ENCODE results near the gene NLRX1. TPM values are rescaled to one million over a fixed set of nuclear protein-coding genes. Genes with fewer than 3 reads are reported as not detected.

The NLRX1 gene
- polyA plus RNA-seq, 1 experiment, result 4.7 TPM

DNA sequence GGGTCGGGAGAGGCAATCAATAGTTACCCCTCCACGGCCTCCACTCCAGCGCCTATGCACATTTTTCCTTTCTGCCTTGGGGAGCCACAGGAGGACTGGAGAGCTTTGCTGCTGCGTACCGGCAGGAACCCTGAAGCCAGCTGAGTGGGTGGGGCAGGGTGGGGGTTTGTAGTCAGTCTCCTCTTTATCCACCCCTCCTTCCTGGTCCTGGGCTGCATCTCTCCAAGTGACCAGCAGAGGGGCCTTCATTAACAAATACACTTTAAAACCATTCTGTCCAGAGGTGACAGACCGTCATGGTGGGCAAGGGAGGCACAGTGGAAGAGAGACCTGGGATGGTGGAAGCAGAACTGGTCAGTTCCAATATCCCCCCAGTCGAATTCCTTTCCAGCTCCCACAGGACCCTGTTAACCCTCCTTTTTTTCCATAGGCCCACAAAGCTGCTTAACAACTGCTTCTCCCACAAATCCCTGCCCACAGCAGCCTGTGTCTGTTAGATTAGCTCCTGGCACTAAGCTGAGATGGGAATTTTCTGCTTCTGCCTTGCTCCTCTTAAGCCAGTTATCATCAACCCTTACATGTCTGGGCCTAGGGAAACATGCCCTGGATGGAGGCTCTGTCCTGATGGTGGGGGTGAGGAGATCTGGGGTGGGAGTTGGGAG, 23.6 kb upstream of the NLRX1 start:
- Histone ChIP-seq H3K4me3 (ENCODE audit: low read depth, low read length) (no peak overlapping the region), H3K27ac (ENCODE audit: low read depth, low read length) (no peak overlapping the region), H3K9me3 (ENCODE audit: control insufficient read depth, insufficient read depth, low read length) (no peaks in the 10 kb centered on the region; the same call in 1 of the 2 replicates), H3K27me3 (ENCODE audit: control insufficient read depth, insufficient read depth, low read length) (peaks cover 26% of the 10 kb centered on the region)
- POLR2A ChIA-PET, result interaction anchor here (1.4 kb wide), 1 partner anchor 24 kb away, joined by 3 read pairs; the partner anchor contains the start of gene HINFP
- peak; percentile 32 for DNase-seq (ENCODE audit: low read depth, low spot score)
- TF ChIP-seq, protein P1, sequence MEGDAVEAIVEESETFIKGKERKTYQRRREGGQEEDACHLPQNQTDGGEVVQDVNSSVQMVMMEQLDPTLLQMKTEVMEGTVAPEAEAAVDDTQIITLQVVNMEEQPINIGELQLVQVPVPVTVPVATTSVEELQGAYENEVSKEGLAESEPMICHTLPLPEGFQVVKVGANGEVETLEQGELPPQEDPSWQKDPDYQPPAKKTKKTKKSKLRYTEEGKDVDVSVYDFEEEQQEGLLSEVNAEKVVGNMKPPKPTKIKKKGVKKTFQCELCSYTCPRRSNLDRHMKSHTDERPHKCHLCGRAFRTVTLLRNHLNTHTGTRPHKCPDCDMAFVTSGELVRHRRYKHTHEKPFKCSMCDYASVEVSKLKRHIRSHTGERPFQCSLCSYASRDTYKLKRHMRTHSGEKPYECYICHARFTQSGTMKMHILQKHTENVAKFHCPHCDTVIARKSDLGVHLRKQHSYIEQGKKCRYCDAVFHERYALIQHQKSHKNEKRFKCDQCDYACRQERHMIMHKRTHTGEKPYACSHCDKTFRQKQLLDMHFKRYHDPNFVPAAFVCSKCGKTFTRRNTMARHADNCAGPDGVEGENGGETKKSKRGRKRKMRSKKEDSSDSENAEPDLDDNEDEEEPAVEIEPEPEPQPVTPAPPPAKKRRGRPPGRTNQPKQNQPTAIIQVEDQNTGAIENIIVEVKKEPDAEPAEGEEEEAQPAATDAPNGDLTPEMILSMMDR (IDR thresholded peaks at IDR 0.05; ENCODE audit: low read depth, low read length), result peak; percentile 72
- CTCF ChIA-PET, result interaction anchor here (0.5 to 2.7 kb wide), 31 partner anchors 10 to 782 kb away, joined by 3 to 24 read pairs (median 5); partner anchors contain the start of genes CBL and DPAGT1

GRCh38 chr11:119145551-119145950, 23.0 kb upstream of the NLRX1 start:
- Histone ChIP-seq H3K9me3 (ENCODE audit: control insufficient read depth, insufficient read depth, low read length) (no peaks in the 10 kb centered on the region; the same call in 1 of the 2 replicates), H3K27ac (ENCODE audit: low read depth, low read length) (no peak overlapping the region), H3K4me3 (ENCODE audit: low read depth, low read length) (no peak overlapping the region), H3K27me3 (ENCODE audit: control insufficient read depth, insufficient read depth, low read length) (peaks cover 32% of the 10 kb centered on the region)
- no peak for DNase-seq (ENCODE audit: low read depth, low spot score)
- ChIA-PET POLR2A (interaction anchor here (1.4 kb wide), 1 partner anchor 24 kb away, joined by 3 read pairs; the partner anchor contains the start of gene HINFP), CTCF (interaction anchor here (0.5 to 2.7 kb wide), 25 partner anchors 9 to 193 kb away, joined by 3 to 24 read pairs (median 6); partner anchors contain the start of genes CBL and DPAGT1)
- TF ChIP-seq, protein P1 (IDR thresholded peaks at IDR 0.05; ENCODE audit: low read depth, low read length), result no peak

GRCh38 chr11:119147604-119148333, 20.8 kb upstream of the NLRX1 start:
- H3K4me3 ChIP-seq (ENCODE audit: low read depth, low read length), result no peak overlapping the region
- H3K27ac ChIP-seq (ENCODE audit: low read depth, low read length), result no peak overlapping the region
- POLR2A ChIA-PET, result interaction anchor here (0.6 kb wide), 1 partner anchor 127 kb away, joined by 5 read pairs; no protein-coding TSS in a partner anchor
- DNase-seq (ENCODE audit: low read depth, low spot score), result no peak
- peaks cover 39% of the 10 kb centered on the region for H3K27me3 ChIP-seq (ENCODE audit: control insufficient read depth, insufficient read depth, low read length)
- TF ChIP-seq, protein P1 (IDR thresholded peaks at IDR 0.05; ENCODE audit: low read depth, low read length), result no peak
- CTCF ChIA-PET, result interaction anchor here (1.2 kb wide), 1 partner anchor 49 kb away, joined by 4 read pairs; no protein-coding TSS in a partner anchor
- no peaks in the 10 kb centered on the region; the same call in 1 of the 2 replicates for H3K9me3 ChIP-seq (ENCODE audit: control insufficient read depth, insufficient read depth, low read length)

- DNase-seq (ENCODE audit: low read depth, low spot score), result no peak
- no peak overlapping the region for H3K27ac ChIP-seq (ENCODE audit: low read depth, low read length)
- H3K9me3 ChIP-seq (ENCODE audit: control insufficient read depth, insufficient read depth, low read length), result no peaks in the 10 kb centered on the region; the same call in 1 of the 2 replicates
- peak overlapping the region; percentile 61 for H3K4me3 ChIP-seq (ENCODE audit: low read depth, low read length)
- TF ChIP-seq, protein P1 (IDR thresholded peaks at IDR 0.05; ENCODE audit: low read depth, low read length), result no peak
- H3K27me3 ChIP-seq (ENCODE audit: control insufficient read depth, insufficient read depth, low read length), result peaks cover 39% of the 10 kb centered on the region
- POLR2A ChIA-PET, result no interaction called here
- CTCF ChIA-PET, result no interaction called here
Observed at GRCh38 chr11:119148720-119149017, 19.9 kb upstream of the NLRX1 start.

Data from AG04450 (cell line).